DND-41 (cell line): ENCODE results near the gene STK24.

Experiments
- ATAC-seq: fragments of 200-7000 bp; cut with Tn5 transposase; 3 replicates; pipeline ENCODE4 v1.9.1; 2021; ENCODE audit warnings: low read depth; ENCODE audit not compliant: insufficient read depth
- DNase-seq: peaks from one replicate; pipeline ENCODE4 v3.0.0-alpha.2; 2020
- H2AFZ ChIP-seq: 2 replicates; pipeline ENCODE4 v1.6.0; 2012; ENCODE audit warnings: low read depth, low read length
- H3K27ac ChIP-seq: 2 replicates; pipeline ENCODE4 v1.5.1; 2012; ENCODE audit warnings: low read length, inconsistent platforms
- H3K27me3 ChIP-seq: fragments of 200-600 bp; sonication (generic); 2 replicates; pipeline ENCODE4 v1.6.0; 2012; ENCODE audit warnings: low read length, mild to moderate bottlenecking, inconsistent platforms; ENCODE audit not compliant: insufficient read depth, poor library complexity
- H3K36me3 ChIP-seq: 2 replicates; pipeline ENCODE4 v1.5.1; 2012; ENCODE audit warnings: low read length, inconsistent platforms; ENCODE audit not compliant: insufficient read depth
- H3K4me1 ChIP-seq: 2 replicates; pipeline ENCODE4 v1.5.1; 2012; ENCODE audit warnings: mild to moderate bottlenecking, low read length; ENCODE audit not compliant: insufficient read depth
- H3K4me2 ChIP-seq: 2 replicates; pipeline ENCODE4 v1.6.0; 2012; ENCODE audit warnings: mild to moderate bottlenecking, moderate library complexity, low read length, inconsistent platforms; ENCODE audit not compliant: insufficient read depth
- H3K4me3 ChIP-seq, 2 experiments: fragments of 200-600 bp in 1 of 2; shearing (Covaris generic) in 1 of 2; 2 replicates each; pipeline ENCODE4 v1.5.1; 2012 to 2016; ENCODE audit warnings: inconsistent platforms in 2 of 2, low read length in 2 of 2, mild to moderate bottlenecking in 2 of 2, low read depth in 1 of 2, moderate library complexity in 1 of 2
- H3K79me2 ChIP-seq: 2 replicates; pipeline ENCODE4 v1.6.0; 2012; ENCODE audit warnings: low read length, inconsistent platforms; ENCODE audit not compliant: insufficient read depth
- H3K9ac ChIP-seq: 2 replicates; pipeline ENCODE4 v1.6.0; 2012; ENCODE audit warnings: low read depth, mild to moderate bottlenecking, inconsistent platforms, low read length, moderate library complexity
- H3K9me3 ChIP-seq: 2 replicates; pipeline ENCODE4 v1.5.1; 2012; ENCODE audit warnings: low read length, moderate library complexity, mild to moderate bottlenecking, inconsistent platforms; ENCODE audit not compliant: insufficient read depth, severe bottlenecking
- H4K20me1 ChIP-seq: 2 replicates; pipeline ENCODE4 v1.6.0; 2012; ENCODE audit warnings: low read length; ENCODE audit not compliant: insufficient read depth
- EZH2 ChIP-seq: IDR thresholded peaks from 3 replicates; pipeline ENCODE4 v1.6.1; 2012; ENCODE audit warnings: borderline replicate concordance, low read depth, mild to moderate bottlenecking, moderate library complexity, low read length, inconsistent platforms; ENCODE audit not compliant: severe bottlenecking
- TF ChIP-seq, protein P1 (sequence below): IDR thresholded peaks from 2 replicates; pipeline ENCODE4 v1.5.1; 2012; ENCODE audit warnings: borderline replicate concordance, low read length, moderate library complexity, mild to moderate bottlenecking; ENCODE audit not compliant: poor library complexity, severe bottlenecking; ENCODE audit errors: extremely low read depth

Gene STK24

DNA sequence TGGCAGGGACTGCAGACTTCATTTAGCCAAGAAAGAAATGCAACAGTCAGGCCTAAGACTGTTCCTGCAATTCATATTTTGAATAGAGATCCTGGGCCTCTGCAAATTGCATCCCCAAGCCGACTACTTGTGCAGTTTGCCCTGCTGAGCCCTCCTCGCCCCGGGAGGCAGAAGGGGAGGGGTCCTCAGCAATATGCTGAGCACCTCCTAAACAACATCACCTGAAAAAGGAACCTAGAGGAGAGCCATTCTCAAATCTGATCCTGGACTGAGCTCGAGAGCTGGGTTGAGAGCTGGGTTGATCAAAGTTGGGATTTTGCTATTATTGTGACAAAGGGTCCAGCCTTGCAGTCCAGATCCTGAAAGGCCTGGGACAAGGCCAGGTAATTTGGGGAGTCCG is 129.8 kb downstream of the STK24 start:
- DNase-seq = no peak
- Histone ChIP-seq H3K27me3 (no peaks in the 10 kb centered on the region), H3K4me3 (no peak overlapping the region), H3K36me3 (peaks cover 34% of the 10 kb centered on the region), H3K9ac (no peak overlapping the region), H3K79me2 (0 out of 2 replicates have a peak, but pooled peaks cover 3% of the 10 kb centered on the region), H3K9me3 (no peaks in the 10 kb centered on the region), H3K4me1 (peaks cover 24% of the 10 kb centered on the region), H4K20me1 (peaks cover 22% of the 10 kb centered on the region), H2AFZ (no peak overlapping the region), H3K4me2 (no peak overlapping the region), H3K27ac (no peak overlapping the region)
- TF ChIP-seq, protein P1, sequence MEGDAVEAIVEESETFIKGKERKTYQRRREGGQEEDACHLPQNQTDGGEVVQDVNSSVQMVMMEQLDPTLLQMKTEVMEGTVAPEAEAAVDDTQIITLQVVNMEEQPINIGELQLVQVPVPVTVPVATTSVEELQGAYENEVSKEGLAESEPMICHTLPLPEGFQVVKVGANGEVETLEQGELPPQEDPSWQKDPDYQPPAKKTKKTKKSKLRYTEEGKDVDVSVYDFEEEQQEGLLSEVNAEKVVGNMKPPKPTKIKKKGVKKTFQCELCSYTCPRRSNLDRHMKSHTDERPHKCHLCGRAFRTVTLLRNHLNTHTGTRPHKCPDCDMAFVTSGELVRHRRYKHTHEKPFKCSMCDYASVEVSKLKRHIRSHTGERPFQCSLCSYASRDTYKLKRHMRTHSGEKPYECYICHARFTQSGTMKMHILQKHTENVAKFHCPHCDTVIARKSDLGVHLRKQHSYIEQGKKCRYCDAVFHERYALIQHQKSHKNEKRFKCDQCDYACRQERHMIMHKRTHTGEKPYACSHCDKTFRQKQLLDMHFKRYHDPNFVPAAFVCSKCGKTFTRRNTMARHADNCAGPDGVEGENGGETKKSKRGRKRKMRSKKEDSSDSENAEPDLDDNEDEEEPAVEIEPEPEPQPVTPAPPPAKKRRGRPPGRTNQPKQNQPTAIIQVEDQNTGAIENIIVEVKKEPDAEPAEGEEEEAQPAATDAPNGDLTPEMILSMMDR = no peak
- TF ChIP-seq EZH2 = no peak
- no peak for ATAC-seq

DNA sequence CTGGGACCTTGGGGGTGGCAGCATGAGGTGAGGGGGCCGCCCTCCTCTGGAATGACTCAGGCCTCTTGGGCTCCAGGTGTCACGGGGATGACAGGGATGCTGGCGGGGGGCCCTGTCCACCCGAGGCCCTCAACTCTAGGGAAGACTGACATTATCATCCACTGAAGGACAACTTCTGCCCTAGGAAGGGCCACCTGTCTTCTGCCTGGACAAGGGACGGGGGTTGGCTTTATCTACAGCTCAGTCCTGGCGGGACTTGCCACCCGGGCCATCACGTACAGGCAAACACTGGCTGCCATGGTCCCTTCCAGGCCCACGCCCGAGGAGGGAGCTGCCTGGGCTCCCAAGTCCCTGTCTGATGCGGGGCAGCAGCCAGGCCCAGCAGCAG is 130.7 kb downstream of the STK24 start:
- ATAC-seq = no peak; the same call in 2 of the 3 replicates

DNA sequence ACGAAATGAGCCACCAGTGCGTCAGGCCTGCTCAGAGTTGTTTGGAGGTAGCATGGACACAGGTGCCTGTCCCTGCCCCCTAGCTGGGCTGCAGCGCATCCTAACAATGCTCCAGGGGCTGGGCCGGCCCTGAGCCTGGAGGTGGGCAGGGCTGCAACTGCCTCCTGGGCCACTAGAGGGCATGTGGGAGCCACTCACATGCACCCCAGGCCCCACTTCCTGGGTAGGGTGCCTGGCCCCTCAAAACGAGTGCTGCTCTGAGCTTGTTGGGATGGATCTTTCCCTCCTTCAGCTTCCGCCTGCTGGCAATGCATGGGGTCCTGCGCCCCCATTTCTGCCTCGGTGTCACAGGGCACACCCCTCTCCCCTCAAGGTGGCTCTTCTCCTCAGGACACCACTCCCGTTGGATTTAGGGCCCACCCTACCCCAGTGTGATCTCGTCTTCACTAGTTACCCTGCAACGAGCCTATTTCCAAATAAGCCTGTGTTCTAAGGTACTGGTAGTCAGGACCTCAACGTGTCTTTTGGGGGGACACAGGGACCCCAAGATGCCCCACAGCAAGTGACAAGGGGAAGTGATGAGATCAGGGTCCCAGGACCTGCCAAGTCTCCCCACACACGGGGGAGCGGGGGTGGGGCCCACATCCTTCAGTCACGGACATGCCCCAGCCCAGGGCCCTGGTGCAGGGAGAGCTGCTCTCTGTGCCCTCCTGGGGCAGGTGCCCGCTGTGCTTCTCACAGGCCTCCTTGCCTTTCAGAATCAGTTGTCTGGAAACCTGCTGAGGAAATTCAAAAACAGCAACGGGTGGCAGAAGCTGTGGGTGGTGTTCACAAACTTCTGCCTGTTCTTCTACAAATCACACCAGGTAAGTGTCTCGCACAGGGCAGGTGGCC is 131.3 kb downstream of the STK24 start:
- peak overlapping the region; percentile 60 for H3K27ac ChIP-seq
- peak overlapping the region; percentile 68 for H3K4me2 ChIP-seq
- peak overlapping the region in 1 of 2 experiments; percentile 40; a peak in 1 of 4 replicates for H3K4me3 ChIP-seq
- H3K4me1 ChIP-seq = peaks cover 10% of the 10 kb centered on the region
- peaks cover 26% of the 10 kb centered on the region for H3K36me3 ChIP-seq
- 0 out of 2 replicates have a peak, but pooled peaks cover 3% of the 10 kb centered on the region for H3K79me2 ChIP-seq
- peak overlapping the region; percentile 84 for H2AFZ ChIP-seq
- no peaks in the 10 kb centered on the region for H3K9me3 ChIP-seq
- H3K27me3 ChIP-seq = no peaks in the 10 kb centered on the region
- DNase-seq = peak; percentile 79
- TF ChIP-seq, protein P1 = peak; percentile 99
- no peak for TF ChIP-seq EZH2
- H4K20me1 ChIP-seq = peaks cover 14% of the 10 kb centered on the region
- ATAC-seq = peak; percentile 91
- peak overlapping the region; percentile 32 for H3K9ac ChIP-seq

More for the DNA sequence above, 130.7 kb downstream of the STK24 start:
- Histone ChIP-seq H3K4me2 (no peak overlapping the region), H4K20me1 (peaks cover 19% of the 10 kb centered on the region), H3K9ac (no peak overlapping the region), H2AFZ (no peak overlapping the region), H3K79me2 (0 out of 2 replicates have a peak, but pooled peaks cover 3% of the 10 kb centered on the region), H3K4me3 (no peak overlapping the region), H3K9me3 (no peaks in the 10 kb centered on the region), H3K27me3 (no peaks in the 10 kb centered on the region), H3K36me3 (peaks cover 27% of the 10 kb centered on the region), H3K27ac (peak overlapping the region; percentile 60; the same call in 1 of the 2 replicates), H3K4me1 (peaks cover 17% of the 10 kb centered on the region)
- DNase-seq = no peak
- TF ChIP-seq, protein P1 = no peak
- TF ChIP-seq EZH2 = no peak
